ENCODE measurements around the gene LGR5. TPM values are rescaled to one million over a fixed set of nuclear protein-coding genes. Genes with fewer than 3 reads are reported as not detected.

Gene LGR5
- total RNA-seq, 2 experiments from 2014 or later, result not detected

DNA sequence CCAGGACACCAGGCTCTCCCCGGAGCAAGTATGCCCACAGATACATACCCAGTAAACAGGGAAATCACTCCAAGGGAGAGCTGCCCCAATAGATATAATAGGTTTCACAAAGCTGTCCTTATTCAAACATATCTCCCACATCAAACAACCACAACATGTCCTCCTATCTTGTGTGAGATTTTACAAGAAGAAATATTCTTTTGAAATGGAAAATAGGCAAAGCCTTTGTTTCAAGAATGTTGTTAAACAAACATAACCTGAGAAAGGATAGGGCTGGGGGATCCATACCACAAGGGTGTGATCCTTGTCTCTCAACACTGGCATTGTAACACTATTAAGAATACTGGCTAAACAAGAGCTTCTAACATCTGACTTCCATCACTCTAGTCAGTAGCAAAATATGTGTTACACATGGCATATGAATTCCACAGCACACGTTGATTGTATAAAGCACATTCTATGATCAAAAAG lies 32.9 kb downstream of the LGR5 start:
- Mint-ChIP-seq H3K9me3 (no peaks in the 10 kb centered on the region), H3K27me3 (peaks cover 5% of the 10 kb centered on the region), H3K4me3 (no peak overlapping the region), H3K27ac (no peak overlapping the region), H3K36me3 (ENCODE audit: low read depth) (no peaks in the 10 kb centered on the region), H3K4me1 (ENCODE audit: low read depth) (no peaks in the 10 kb centered on the region)
- CTCF ChIA-PET, result no interaction called here
- DNase-seq (no peak), ATAC-seq (no peak)
- POLR2A ChIA-PET, result no interaction called here
- TF ChIP-seq CTCF (IDR thresholded peaks at IDR 0.05), result no peak
- intact Hi-C loops (cut with micrococcal nuclease), result no loop called here

DNA sequence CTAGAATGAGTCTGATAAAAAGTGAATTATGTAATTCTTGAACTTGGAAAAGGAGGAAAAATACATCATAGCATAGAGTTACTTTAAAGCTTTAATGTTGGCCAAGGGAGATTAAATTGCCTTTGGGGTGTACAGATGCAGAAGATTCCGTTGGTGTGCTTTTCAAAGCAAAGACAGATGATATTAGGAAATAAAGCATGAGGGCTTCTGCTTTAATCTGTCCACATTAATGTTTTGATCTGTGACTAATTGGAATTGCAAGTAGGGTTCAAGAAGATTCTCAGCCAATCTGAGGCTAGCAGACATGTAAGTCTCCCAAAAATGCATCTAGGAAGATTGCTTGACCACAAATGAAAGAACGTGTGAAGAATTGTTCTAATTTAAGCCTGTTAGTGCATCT lies 35.2 kb downstream of the LGR5 start:
- intact Hi-C loops (cut with micrococcal nuclease), result no loop called here
- CTCF ChIA-PET, result interaction anchor here (1.0 kb wide), 1 partner anchor 83 kb away, joined by 3 read pairs; no protein-coding TSS in a partner anchor
- POLR2A ChIA-PET, result interaction anchor here (0.6 kb wide), 1 partner anchor 11 kb away, joined by 3 read pairs; no protein-coding TSS in a partner anchor
- H3K27ac Mint-ChIP-seq, result no peak overlapping the region
- no peaks in the 10 kb centered on the region for H3K4me1 Mint-ChIP-seq (ENCODE audit: low read depth)
- no peaks in the 10 kb centered on the region for H3K9me3 Mint-ChIP-seq
- DNase-seq, result no peak
- H3K27me3 Mint-ChIP-seq, result peaks cover 5% of the 10 kb centered on the region
- no peaks in the 10 kb centered on the region for H3K36me3 Mint-ChIP-seq (ENCODE audit: low read depth)
- H3K4me3 Mint-ChIP-seq, result no peak overlapping the region
- no peak for ATAC-seq
- TF ChIP-seq CTCF (IDR thresholded peaks at IDR 0.05), result no peak

- no peaks in the 10 kb centered on the region for H3K4me1 Mint-ChIP-seq (ENCODE audit: low read depth)
- H3K9me3 Mint-ChIP-seq, result no peaks in the 10 kb centered on the region
- ChIA-PET CTCF (interaction anchor here (0.7 kb wide), 1 partner anchor 248 kb away, joined by 3 read pairs; no protein-coding TSS in a partner anchor), POLR2A (interaction anchor here (0.6 kb wide), 1 partner anchor 12 kb away, joined by 3 read pairs; no protein-coding TSS in a partner anchor)
- DNase-seq, result no peak
- H3K27ac Mint-ChIP-seq, result no peak overlapping the region
- no peak for TF ChIP-seq CTCF (IDR thresholded peaks at IDR 0.05)
- no peak overlapping the region for H3K4me3 Mint-ChIP-seq
- peaks cover 5% of the 10 kb centered on the region for H3K27me3 Mint-ChIP-seq
- intact Hi-C loops (cut with micrococcal nuclease), result no loop called here
- no peaks in the 10 kb centered on the region for H3K36me3 Mint-ChIP-seq (ENCODE audit: low read depth)
- no peak for ATAC-seq
Measured at GRCh38 chr12:71475280-71475679, 35.7 kb downstream of the LGR5 start.

GRCh38 chr12:71476513-71476912 lies 36.9 kb downstream of the LGR5 start:
- H3K36me3 Mint-ChIP-seq (ENCODE audit: low read depth), result no peaks in the 10 kb centered on the region
- no peaks in the 10 kb centered on the region for H3K4me1 Mint-ChIP-seq (ENCODE audit: low read depth)
- CTCF ChIA-PET, result no interaction called here
- intact Hi-C loops (cut with micrococcal nuclease), result no loop called here
- no peak for ATAC-seq
- POLR2A ChIA-PET, result no interaction called here
- no peak overlapping the region for H3K27ac Mint-ChIP-seq
- H3K4me3 Mint-ChIP-seq, result no peak overlapping the region
- DNase-seq, result no peak
- no peaks in the 10 kb centered on the region for H3K9me3 Mint-ChIP-seq
- no peak for TF ChIP-seq CTCF (IDR thresholded peaks at IDR 0.05)
- peaks cover 1% of the 10 kb centered on the region for H3K27me3 Mint-ChIP-seq

- intact Hi-C loops (cut with micrococcal nuclease), result no loop called here
- H3K9me3 Mint-ChIP-seq, result no peaks in the 10 kb centered on the region
- DNase-seq, result no peak
- TF ChIP-seq CTCF (IDR thresholded peaks at IDR 0.05), result no peak
- ChIA-PET POLR2A (no interaction called here), CTCF (no interaction called here)
- peaks cover 1% of the 10 kb centered on the region for H3K27me3 Mint-ChIP-seq
- H3K36me3 Mint-ChIP-seq (ENCODE audit: low read depth), result no peaks in the 10 kb centered on the region
- no peak for ATAC-seq
- no peak overlapping the region for H3K4me3 Mint-ChIP-seq
- no peaks in the 10 kb centered on the region for H3K4me1 Mint-ChIP-seq (ENCODE audit: low read depth)
- no peak overlapping the region for H3K27ac Mint-ChIP-seq
Measured at GRCh38 chr12:71477609-71478008, 38.0 kb downstream of the LGR5 start.

Measured in activated CD8-positive, alpha-beta T cell treated with anti-CD3 and anti-CD28 coated beads for 36 hours (primary cell).